CD4-positive, alpha-beta T cell treated with Interleukin-4 for 4 hours (primary cell): Measurements from ENCODE around the gene LMTK3.
A peak's percentile ranks its signal among the peaks of the same experiment; 100 is the strongest.
"Not testable (repeated sequence)": the region's sequence is repeated elsewhere in the genome, so short reads cannot be mapped to it uniquely, and the experiment has no call there.

Source experiments
- DNase-seq: peaks from one replicate; pipeline ENCODE4 v3.0.0-alpha.2; 2020

LMTK3 gene

GRCh38 chr19:48507911-48508439, 3.7 kb downstream of the LMTK3 start:
- DNase-seq, result no peak

GRCh38 chr19:48506138-48506733, 5.4 kb downstream of the LMTK3 start:
- peak; percentile 60 for DNase-seq

- DNase-seq, result no peak
These were observed 9.2 kb downstream of the LMTK3 start for GRCh38 chr19:48502350-48503018.

GRCh38 chr19:48501494-48502349, 9.9 kb downstream of the LMTK3 start:
- DNase-seq, result peak; percentile 73

GRCh38 chr19:48500830-48501493, 10.7 kb downstream of the LMTK3 start:
- no peak for DNase-seq

- DNase-seq, result no peak
These were observed 12.1 kb downstream of the LMTK3 start for GRCh38 chr19:48499316-48500090.

GRCh38 chr19:48498595-48499311, 12.9 kb downstream of the LMTK3 start:
- no peak for DNase-seq

GRCh38 chr19:48497728-48498594, 13.7 kb downstream of the LMTK3 start:
- DNase-seq, result no peak

GRCh38 chr19:48496959-48497727, 14.5 kb downstream of the LMTK3 start:
- no peak for DNase-seq

- no peak for DNase-seq
These were observed 16.2 kb downstream of the LMTK3 start for GRCh38 chr19:48495396-48495795.

- DNase-seq, result no peak
These were observed 17.8 kb downstream of the LMTK3 start for GRCh38 chr19:48493718-48494401.

GRCh38 chr19:48492925-48493717, 18.5 kb downstream of the LMTK3 start:
- DNase-seq, result peak; percentile 69

- DNase-seq, result no peak
These were observed 19.9 kb downstream of the LMTK3 start for GRCh38 chr19:48491793-48492123.

- peak; percentile 44 for DNase-seq
These were observed 20.4 kb downstream of the LMTK3 start for GRCh38 chr19:48490981-48491792.

GRCh38 chr19:48489608-48490216, 21.9 kb downstream of the LMTK3 start:
- peak; percentile 65 for DNase-seq

GRCh38 chr19:48488478-48488877, 23.2 kb downstream of the LMTK3 start:
- DNase-seq, result not testable (repeated sequence)

- no peak for DNase-seq
These were observed 23.7 kb downstream of the LMTK3 start for GRCh38 chr19:48487948-48488347.
